DLD1 (cell line): ENCODE data around the gene AUTS2.

Experiments
- in situ Hi-C: cut with HindIII; loops from 2 replicates; pipeline ENCODE4 v1.10.0; 2017; ENCODE audit warnings: low sequenced_read_pairs

The AUTS2 gene

GRCh38 chr7:70770154-70770553, 1171.9 kb downstream of the AUTS2 start:
- in situ Hi-C loops, result no loop called here

GRCh38 chr7:70771451-70771850, 1173.2 kb downstream of the AUTS2 start:
- in situ Hi-C loops, result no loop called here

DNA sequence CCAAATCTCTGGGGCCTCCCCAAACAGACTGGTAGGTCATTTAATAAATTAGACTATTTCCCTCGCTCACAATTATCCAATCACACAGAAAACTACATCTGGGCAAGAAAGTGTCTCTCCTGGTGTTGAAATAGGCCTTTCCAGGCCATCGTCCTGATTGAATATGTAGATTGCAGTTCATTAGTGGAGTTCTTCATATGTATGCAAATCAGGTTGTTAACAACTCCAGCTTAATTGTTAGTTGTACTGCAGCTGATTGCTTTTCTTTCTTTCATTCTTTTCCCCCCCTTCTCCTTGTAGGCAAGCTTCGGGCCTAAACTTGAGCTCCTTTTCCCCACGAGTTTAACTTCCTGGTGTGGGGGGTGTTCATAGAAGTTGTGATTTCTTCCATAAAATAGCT, 1174.6 kb downstream of the AUTS2 start:
- in situ Hi-C loops, result no loop called here

GRCh38 chr7:70773406-70773805, 1175.1 kb downstream of the AUTS2 start:
- in situ Hi-C loops, result no loop called here

DNA sequence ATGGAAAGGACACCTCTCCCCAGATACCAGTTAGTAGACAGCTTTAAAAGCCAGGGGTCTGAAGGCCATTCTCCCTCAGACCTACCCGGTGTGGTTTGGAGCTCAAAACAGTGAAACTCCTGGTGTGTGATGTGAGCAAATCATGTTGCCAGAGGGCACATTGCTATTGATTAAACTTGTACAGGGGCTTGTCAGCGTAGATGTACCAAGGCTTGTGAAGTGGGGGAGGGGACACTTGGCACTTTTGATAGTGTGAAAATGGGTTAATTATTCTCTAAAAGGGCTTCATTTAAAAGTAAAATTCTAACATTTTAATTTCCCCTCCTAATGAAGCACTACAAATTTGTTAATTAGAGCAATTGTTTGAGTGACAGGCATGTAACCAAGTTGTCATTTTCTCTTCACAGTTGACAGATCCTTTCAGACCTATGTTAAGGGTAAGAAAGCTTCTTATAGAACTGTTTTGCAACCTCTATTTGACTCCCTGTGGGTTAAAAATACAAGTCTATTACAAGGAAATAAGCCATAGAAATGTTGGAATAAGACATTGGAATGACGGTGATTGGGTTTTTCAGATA, 1176.8 kb downstream of the AUTS2 start:
- in situ Hi-C loops, result no loop called here

DNA sequence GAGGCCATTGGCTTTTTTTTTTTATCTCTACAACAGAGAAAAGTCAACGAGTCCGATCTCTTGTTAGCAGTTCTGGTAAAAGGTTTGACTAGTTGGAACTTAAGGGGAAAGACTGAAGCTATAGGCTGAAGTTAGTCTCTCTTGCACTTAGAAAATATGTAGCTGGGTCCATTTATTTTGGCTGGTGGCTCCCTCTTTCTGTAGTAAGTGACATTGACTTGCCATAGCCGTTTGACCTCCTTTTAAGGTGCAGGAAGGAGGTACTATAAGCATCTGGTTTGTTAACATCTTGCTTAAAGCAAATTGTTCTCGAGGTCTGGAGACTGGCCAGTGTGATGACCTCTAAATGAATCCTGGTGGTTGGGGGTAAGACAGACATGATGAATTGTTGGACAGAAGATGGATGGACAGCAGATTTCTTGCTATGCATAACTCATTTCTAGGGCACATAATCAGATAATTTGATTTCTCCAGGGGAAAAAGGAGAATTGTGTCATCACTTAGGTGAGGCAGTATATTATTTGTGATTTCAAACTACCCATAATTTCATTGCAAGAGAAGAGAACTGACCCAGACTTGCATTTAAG, 1177.4 kb downstream of the AUTS2 start:
- in situ Hi-C loops, result no loop called here

GRCh38 chr7:70776627-70777101, 1178.4 kb downstream of the AUTS2 start:
- in situ Hi-C loops, result no loop called here

GRCh38 chr7:70777251-70777650, 1179.0 kb downstream of the AUTS2 start:
- in situ Hi-C loops, result no loop called here

DNA sequence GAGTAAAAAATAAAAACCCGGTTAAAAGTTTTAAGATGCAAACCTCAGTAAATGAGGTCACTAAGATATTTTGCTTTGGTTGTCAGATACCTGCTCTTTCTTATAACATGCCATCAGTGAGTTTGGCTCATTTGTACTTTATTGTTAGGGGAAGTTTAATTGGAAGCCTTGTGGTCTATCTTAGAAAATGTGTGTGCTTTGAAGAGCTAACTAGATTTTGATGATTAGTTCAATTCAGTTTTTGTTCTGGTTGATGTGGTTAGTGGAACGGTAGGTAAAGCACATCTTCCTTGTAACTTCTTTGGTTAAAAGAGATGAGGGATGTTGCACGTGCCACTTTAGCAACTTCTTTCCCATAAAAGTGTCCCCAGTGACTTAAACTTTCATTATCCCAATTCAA, 1180.3 kb downstream of the AUTS2 start:
- in situ Hi-C loops, result no loop called here

GRCh38 chr7:70779321-70779720, 1181.0 kb downstream of the AUTS2 start:
- in situ Hi-C loops, result no loop called here

DNA sequence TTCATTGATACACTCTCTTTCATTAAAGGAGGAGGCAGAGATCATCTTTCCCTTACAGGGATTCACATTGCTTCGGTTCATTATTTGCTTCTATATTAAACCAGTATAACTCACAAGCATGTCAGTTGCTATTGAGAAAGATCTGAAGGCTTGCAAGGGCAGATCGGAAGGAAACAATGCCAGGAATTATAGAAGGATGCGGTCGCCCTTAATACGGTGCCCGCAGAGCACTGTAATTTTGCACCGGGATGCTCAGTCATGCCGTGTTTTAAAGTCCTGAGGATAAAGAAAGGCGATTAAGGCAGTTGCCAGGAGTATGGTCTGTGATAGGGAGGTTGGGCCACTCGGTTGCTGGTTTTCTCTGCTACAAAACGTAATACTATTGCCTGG, 1183.6 kb downstream of the AUTS2 start:
- in situ Hi-C loops, result no loop called here

DNA sequence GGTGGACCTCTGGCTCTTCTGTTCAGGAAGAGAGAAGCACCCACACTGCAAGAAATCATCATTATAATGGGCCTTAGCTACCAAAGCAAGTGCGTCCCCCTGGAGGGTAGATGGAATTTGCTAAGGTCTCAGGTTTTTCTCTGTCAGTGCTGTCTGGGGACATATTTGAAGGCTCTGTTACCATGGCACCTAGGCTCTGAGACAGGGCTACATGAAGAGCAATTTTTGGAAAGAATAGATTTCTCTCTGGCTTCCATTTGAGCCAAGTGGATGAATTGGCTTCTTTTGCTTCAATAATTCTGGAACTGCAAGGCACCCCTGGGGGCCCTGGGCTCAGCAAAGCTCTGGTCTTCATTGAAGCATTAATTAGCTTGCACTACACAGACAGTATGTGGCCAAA, 1184.5 kb downstream of the AUTS2 start:
- in situ Hi-C loops, result no loop called here

- in situ Hi-C loops, result no loop called here
Observed at GRCh38 chr7:70785427-70785826, 1187.2 kb downstream of the AUTS2 start.

GRCh38 chr7:70786076-70786475, 1187.8 kb downstream of the AUTS2 start:
- in situ Hi-C loops, result no loop called here

GRCh38 chr7:70787286-70787685, 1189.0 kb downstream of the AUTS2 start:
- in situ Hi-C loops, result no loop called here

DNA sequence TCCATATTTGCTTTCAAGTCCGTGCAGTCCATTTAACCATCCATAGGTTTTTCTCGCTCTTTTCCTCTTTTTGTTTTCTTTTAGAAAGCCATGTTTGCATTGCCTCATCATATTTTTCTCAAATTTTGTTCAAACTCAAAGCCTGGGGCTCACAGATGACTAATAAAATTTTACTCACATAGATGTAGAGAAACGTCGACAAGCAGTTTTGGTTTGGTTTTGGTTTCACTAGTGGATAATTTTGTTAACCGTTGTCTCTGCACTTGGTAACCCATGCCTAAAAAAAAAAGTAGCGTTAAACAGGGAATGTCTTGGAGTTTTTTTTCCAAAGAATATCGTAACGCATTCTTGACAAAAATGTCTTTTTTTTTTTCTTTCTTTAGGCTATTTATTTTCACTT, 1189.5 kb downstream of the AUTS2 start:
- in situ Hi-C loops, result no loop called here

DNA sequence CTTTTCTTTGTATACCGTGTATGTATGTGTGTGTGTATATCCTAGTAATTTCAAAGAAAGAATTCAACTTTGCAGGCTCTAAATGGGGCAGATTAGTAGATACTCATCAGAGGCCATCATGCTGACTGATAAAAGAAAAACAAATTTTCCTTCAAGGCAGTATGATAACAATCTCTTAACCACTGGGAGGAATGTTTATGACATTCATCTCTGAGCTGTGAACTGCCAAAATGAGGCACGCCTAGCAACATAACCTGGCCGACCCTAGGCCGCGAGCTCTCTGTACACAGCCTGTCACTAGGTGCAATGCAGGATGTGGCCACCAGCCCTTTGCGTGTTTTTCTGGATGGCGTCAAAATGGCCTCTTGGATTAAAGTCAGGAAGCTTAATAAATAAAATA, 1190.0 kb downstream of the AUTS2 start:
- in situ Hi-C loops, result no loop called here

- in situ Hi-C loops, result no loop called here
Observed at GRCh38 chr7:70789481-70790214, 1191.4 kb downstream of the AUTS2 start.

GRCh38 chr7:70790215-70791073, 1192.2 kb downstream of the AUTS2 start:
- in situ Hi-C loops, result no loop called here

GRCh38 chr7:70791341-70791740, 1193.1 kb downstream of the AUTS2 start:
- in situ Hi-C loops, result no loop called here

- in situ Hi-C loops, result no loop called here
Observed at GRCh38 chr7:70793060-70793459, 1194.8 kb downstream of the AUTS2 start.
